Heart left ventricle (tissue), 13 donors: ENCODE results near the gene P2RX1.

Experiments
- CTCF ChIP-seq, 12 donors: fragments of 200-600 bp; sonication (generic) in 4 of 12; IDR thresholded peaks; one replicate each; pipeline versions ENCODE4 v1.5.0 to v1.8.0; 2018 to 2022; ENCODE audit warnings: antibody characterized with exemption in 12 of 12, mild to moderate bottlenecking in 5 of 12
- POLR2A ChIP-seq, 2 donors: fragments of 450-650 bp; IDR thresholded peaks; one replicate each; pipeline ENCODE4 v1.6.1; 2017; ENCODE audit warnings: antibody characterized with exemption in 2 of 2, mild to moderate bottlenecking in 2 of 2, moderate library complexity in 2 of 2
- donor health status: ischemic (EF 13 %, LVEDD 7.1; RV severe dilation, severe dysfunction).
- donor health status: DM: no; HTN: yes; CAD: no.
- donor health status: DM: no; HTN: no; CAD: no.
- donor health status: ischemic (EF 25% LVEDD 6.9; RV normal size, moderate dysfunction).
- donor health status: ischemic (EF 25% LVEDD 5.7; RV mildly dilated, moderate dysfunction).
- donor health status: ischemic (EF 35%, LVEDD 5.7; RV mildly dilated, moderate dysfunction).
- donor health status: nonischemic (EF 11% LVEDD 7.7; RV severe dilation, severe dysfunction).
- donor health status: DM: yes; HTN: yes; CAD: no.
- donor health status: PGD.
- donor health status: ischemic (EF 29% LVEDD 5.4; RV normal size, mild dysfunction).
- donor health status: nonischemic (EF 23%, LVEDD 6.1; RV moderate dilation, normal function).

GRCh38 chr17:3877220-3877619, 39.0 kb downstream of the P2RX1 start:
- TF ChIP-seq POLR2A (IDR thresholded peaks at IDR 0.05), result no peak
- TF ChIP-seq CTCF (IDR thresholded peaks at IDR 0.05), result no peak
